ENCODE results near the gene CCDC197. TPM values are rescaled to one million over a fixed set of nuclear protein-coding genes. Genes with fewer than 3 reads are reported as not detected.

CCDC197 gene
- total RNA-seq, 1 experiment from 2014 or later: not detected

- TF ChIP-seq ZNF281 (CRISPR knock-in tag; IDR thresholded peaks at IDR 0.05): no peak
- no peak for TF ChIP-seq ERG (CRISPR knock-in tag; IDR thresholded peaks at IDR 0.05)
- no peak for TF ChIP-seq EMX1 (CRISPR knock-in tag; IDR thresholded peaks at IDR 0.05)
- TF ChIP-seq ZMAT4 (CRISPR knock-in tag; IDR thresholded peaks at IDR 0.05): no peak
These were observed 37.0 kb upstream of the CCDC197 start (continued) for GRCh38 chr14:93960108-93960475.

- ATAC-seq: no peak
- no peaks in the 10 kb centered on the region for H3K36me3 Mint-ChIP-seq
- TF ChIP-seq HMGA2 (CRISPR knock-in tag; IDR thresholded peaks at IDR 0.05) (no peak), NR3C1 (CRISPR knock-in tag; conservative IDR thresholded peaks at IDR 0.05; ENCODE audit: low read depth) (no peak), ZNF121 (CRISPR knock-in tag; IDR thresholded peaks at IDR 0.05) (no peak), IRF2 (CRISPR knock-in tag; IDR thresholded peaks at IDR 0.05; ENCODE audit: borderline replicate concordance, low read depth) (no peak), USF2 (CRISPR knock-in tag; IDR thresholded peaks at IDR 0.05) (no peak), NR2C2 (CRISPR knock-in tag; IDR thresholded peaks at IDR 0.05) (no peak), ZSCAN18 (CRISPR knock-in tag; IDR thresholded peaks at IDR 0.05) (no peak), ATF3 (CRISPR knock-in tag; conservative IDR thresholded peaks at IDR 0.05) (no peak), ZBTB21 (CRISPR knock-in tag; IDR thresholded peaks at IDR 0.05; ENCODE audit: borderline replicate concordance) (no peak), ESRRA (CRISPR knock-in tag; IDR thresholded peaks at IDR 0.05; ENCODE audit: borderline replicate concordance) (no peak), ZNF232 (CRISPR knock-in tag; IDR thresholded peaks at IDR 0.05) (no peak), SMAD3 (CRISPR knock-in tag; IDR thresholded peaks at IDR 0.05; ENCODE audit: borderline replicate concordance) (no peak), PRDM15 (CRISPR knock-in tag; IDR thresholded peaks at IDR 0.05) (no peak), CREB1 (CRISPR knock-in tag; IDR thresholded peaks at IDR 0.05) (no peak)
- no peak overlapping the region for H3K4me3 Mint-ChIP-seq
- ChIA-PET POLR2A (no interaction called here), CTCF (interaction anchor here (7.5 kb wide), 1 partner anchor 21 kb away, joined by 52 read pairs; no protein-coding TSS in a partner anchor)
- no peaks in the 10 kb centered on the region for H3K9me3 Mint-ChIP-seq
- H3K27me3 Mint-ChIP-seq (ENCODE audit: low read depth): no peaks in the 10 kb centered on the region
- no peak overlapping the region for H3K27ac Mint-ChIP-seq
- H3K4me1 Mint-ChIP-seq: peaks cover 18% of the 10 kb centered on the region
- no peak for DNase-seq (ENCODE audit: low spot score)
These were observed 36.2 kb upstream of the CCDC197 start for GRCh38 chr14:93960774-93961438.

All from WTC11 (cell line).